Upper lobe of right lung (tissue), 1 donor: ENCODE measurements around the gene GNAI2. TPM values are rescaled to one million over a fixed set of nuclear protein-coding genes. Genes with fewer than 3 reads are reported as not detected.

Experiments
- ATAC-seq: fragments of 200-7000 bp; cut with Tn5 transposase; one replicate; pipeline ENCODE4 v1.9.1; 2020; ENCODE audit warnings: mild to moderate bottlenecking, moderate library complexity
- DNase-seq: peaks from one replicate; pipeline ENCODE4 v3.0.0-alpha.2; 2020
- H3K27ac ChIP-seq: fragments of 200-600 bp; one replicate; pipeline ENCODE4 v1.8.0; 2022
- H3K27me3 ChIP-seq: fragments of 200-600 bp; one replicate; pipeline ENCODE4 v1.8.0; 2022; ENCODE audit warnings: mild to moderate bottlenecking
- H3K36me3 ChIP-seq: fragments of 200-600 bp; one replicate; pipeline ENCODE4 v1.8.0; 2022
- H3K4me1 ChIP-seq: fragments of 200-600 bp; one replicate; pipeline ENCODE4 v1.8.0; 2022
- H3K4me3 ChIP-seq: fragments of 200-600 bp; one replicate; pipeline ENCODE4 v1.8.0; 2022; ENCODE audit warnings: mild to moderate bottlenecking
- H3K9me3 ChIP-seq: fragments of 200-600 bp; one replicate; pipeline ENCODE4 v1.8.0; 2022
- intact Hi-C: fragments of 100-400 bp; cut with DNase I; formaldehyde crosslinking; loops from one replicate; pipeline ENCODE4 v1.11.0; 2022
- total RNA-seq: library from RNA; stranded (reverse); fragmentation: NEBNext Ultra II Directional; extraction: Animal tissue kit (Norgen Biotek cat#: 25700); gene quantifications from one replicate; pipeline ENCODE4 v1.2.1, GENCODE V29; 2021
- TF ChIP-seq, protein P1 (sequence below): fragments of 200-600 bp; IDR thresholded peaks from one replicate; pipeline ENCODE4 v1.8.0; 2022; ENCODE audit warnings: antibody characterized with exemption
- donor health status: DM: no; HTN: yes; CAD: no; lungs with severe emphysema.

GNAI2 gene
- total RNA-seq, 1 donor from 2014 or later: 321 TPM

- DNase-seq: no peak
- ATAC-seq: no peak
- Histone ChIP-seq H3K4me1 (no peaks in the 10 kb centered on the region), H3K36me3 (no peaks in the 10 kb centered on the region), H3K9me3 (no peaks in the 10 kb centered on the region), H3K27me3 (no peaks in the 10 kb centered on the region), H3K27ac (no peak overlapping the region), H3K4me3 (no peak overlapping the region)
- intact Hi-C loops: no loop called here
- TF ChIP-seq, protein P1, sequence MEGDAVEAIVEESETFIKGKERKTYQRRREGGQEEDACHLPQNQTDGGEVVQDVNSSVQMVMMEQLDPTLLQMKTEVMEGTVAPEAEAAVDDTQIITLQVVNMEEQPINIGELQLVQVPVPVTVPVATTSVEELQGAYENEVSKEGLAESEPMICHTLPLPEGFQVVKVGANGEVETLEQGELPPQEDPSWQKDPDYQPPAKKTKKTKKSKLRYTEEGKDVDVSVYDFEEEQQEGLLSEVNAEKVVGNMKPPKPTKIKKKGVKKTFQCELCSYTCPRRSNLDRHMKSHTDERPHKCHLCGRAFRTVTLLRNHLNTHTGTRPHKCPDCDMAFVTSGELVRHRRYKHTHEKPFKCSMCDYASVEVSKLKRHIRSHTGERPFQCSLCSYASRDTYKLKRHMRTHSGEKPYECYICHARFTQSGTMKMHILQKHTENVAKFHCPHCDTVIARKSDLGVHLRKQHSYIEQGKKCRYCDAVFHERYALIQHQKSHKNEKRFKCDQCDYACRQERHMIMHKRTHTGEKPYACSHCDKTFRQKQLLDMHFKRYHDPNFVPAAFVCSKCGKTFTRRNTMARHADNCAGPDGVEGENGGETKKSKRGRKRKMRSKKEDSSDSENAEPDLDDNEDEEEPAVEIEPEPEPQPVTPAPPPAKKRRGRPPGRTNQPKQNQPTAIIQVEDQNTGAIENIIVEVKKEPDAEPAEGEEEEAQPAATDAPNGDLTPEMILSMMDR: no peak
These were observed 23.5 kb upstream of the GNAI2 start for GRCh38 chr3:50212502-50212901.

DNA sequence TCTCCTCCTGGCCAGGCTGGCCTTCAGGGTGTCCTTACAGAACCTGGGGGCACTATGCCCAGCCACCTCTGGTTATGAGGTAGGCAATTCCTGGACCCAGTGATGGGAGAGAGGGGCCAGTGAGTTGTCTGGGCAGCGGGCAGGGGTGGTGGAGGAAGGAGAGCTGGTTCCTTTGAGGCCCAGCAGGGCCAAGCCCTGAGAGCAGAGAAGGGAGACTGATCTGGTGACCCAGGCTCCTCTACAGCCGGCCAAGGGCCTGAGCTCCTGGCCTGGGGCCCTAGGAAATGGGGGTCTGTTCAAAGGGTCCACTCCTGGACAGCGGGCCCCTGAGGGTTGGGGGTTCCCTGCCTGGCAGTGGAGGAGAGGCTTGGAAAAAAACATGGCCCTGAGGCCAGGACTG is 23.0 kb upstream of the GNAI2 start:
- no peaks in the 10 kb centered on the region for H3K9me3 ChIP-seq
- H3K27ac ChIP-seq: no peak overlapping the region
- no peak for DNase-seq
- H3K36me3 ChIP-seq: no peaks in the 10 kb centered on the region
- intact Hi-C loops: no loop called here
- TF ChIP-seq, protein P1: no peak
- ATAC-seq: no peak
- no peaks in the 10 kb centered on the region for H3K4me1 ChIP-seq
- H3K4me3 ChIP-seq: no peak overlapping the region
- H3K27me3 ChIP-seq: no peaks in the 10 kb centered on the region

GRCh38 chr3:50213373-50213772 is 22.6 kb upstream of the GNAI2 start:
- no peak for DNase-seq

GRCh38 chr3:50214824-50215223 is 21.2 kb upstream of the GNAI2 start:
- Histone ChIP-seq H3K27ac (no peak overlapping the region), H3K27me3 (no peaks in the 10 kb centered on the region), H3K4me1 (no peaks in the 10 kb centered on the region), H3K9me3 (no peaks in the 10 kb centered on the region), H3K4me3 (no peak overlapping the region), H3K36me3 (no peaks in the 10 kb centered on the region)
- no peak for ATAC-seq
- DNase-seq: no peak
- TF ChIP-seq, protein P1: no peak
- intact Hi-C loops: no loop called here

More at GRCh38 chr3:50213373-50213772, 22.6 kb upstream of the GNAI2 start:
- Histone ChIP-seq H3K27me3 (no peaks in the 10 kb centered on the region), H3K4me3 (no peak overlapping the region), H3K9me3 (no peaks in the 10 kb centered on the region), H3K36me3 (no peaks in the 10 kb centered on the region), H3K4me1 (no peaks in the 10 kb centered on the region), H3K27ac (no peak overlapping the region)
- TF ChIP-seq, protein P1: no peak
- ATAC-seq: no peak
- intact Hi-C loops: no loop called here

GRCh38 chr3:50215529-50215928 is 20.5 kb upstream of the GNAI2 start:
- Histone ChIP-seq H3K9me3 (no peaks in the 10 kb centered on the region), H3K36me3 (no peaks in the 10 kb centered on the region), H3K4me1 (no peaks in the 10 kb centered on the region), H3K27me3 (no peaks in the 10 kb centered on the region), H3K4me3 (no peak overlapping the region), H3K27ac (no peak overlapping the region)
- intact Hi-C loops: no loop called here
- TF ChIP-seq, protein P1: no peak
- DNase-seq (no peak), ATAC-seq (no peak)

- Histone ChIP-seq H3K27ac (no peak overlapping the region), H3K27me3 (no peaks in the 10 kb centered on the region), H3K9me3 (no peaks in the 10 kb centered on the region), H3K4me1 (no peaks in the 10 kb centered on the region), H3K36me3 (no peaks in the 10 kb centered on the region), H3K4me3 (no peak overlapping the region)
- ATAC-seq: no peak
- TF ChIP-seq, protein P1: no peak
- intact Hi-C loops: no loop called here
- DNase-seq: no peak
These were observed 18.3 kb upstream of the GNAI2 start for GRCh38 chr3:50217681-50218080.
